NCI-H128 (cell line): Measurements from ENCODE around the gene GPC1.

Experiments
- DNase-seq: peaks from one replicate; lab custom pipeline; 2025; ENCODE audit not compliant: unreplicated experiment; lab: John Stamatoyannopoulos, UW

GPC1 gene

DNA sequence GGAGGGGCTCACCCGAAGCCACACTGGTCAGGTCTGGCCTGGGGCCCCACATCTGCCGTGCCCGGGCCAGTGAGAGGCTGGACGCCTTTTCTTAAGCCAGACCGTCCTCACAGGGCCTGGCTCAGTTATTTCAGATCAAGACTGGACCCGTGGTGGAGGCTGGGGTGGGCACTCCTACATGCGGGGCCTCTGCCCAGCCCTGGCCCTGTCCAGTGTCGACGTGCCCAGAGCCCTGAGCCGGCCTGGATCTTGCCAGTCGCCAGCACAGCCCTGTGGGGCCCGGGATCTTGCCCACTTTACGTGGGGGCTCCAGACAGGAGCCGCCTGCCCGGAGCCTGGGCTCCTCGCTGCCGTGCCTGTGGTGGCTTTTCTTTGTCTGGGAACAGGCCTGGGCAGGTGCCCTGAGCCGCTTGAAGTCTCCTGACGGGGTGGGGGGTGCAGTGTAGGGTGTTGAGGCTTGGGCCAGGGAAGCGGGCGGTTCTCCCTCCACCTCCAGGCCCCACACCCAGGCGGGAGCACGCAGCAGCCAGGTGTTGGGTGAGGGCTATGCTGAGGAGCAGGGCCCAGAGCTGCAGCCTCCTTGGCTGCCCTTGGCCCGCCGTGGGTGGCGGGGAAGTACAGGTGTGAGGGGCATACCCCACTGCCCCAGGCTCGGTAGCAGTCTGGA, 6.0 kb downstream of the GPC1 start:
- no peak for DNase-seq

GRCh38 chr2:240441993-240442411, 6.5 kb downstream of the GPC1 start:
- no peak for DNase-seq

DNA sequence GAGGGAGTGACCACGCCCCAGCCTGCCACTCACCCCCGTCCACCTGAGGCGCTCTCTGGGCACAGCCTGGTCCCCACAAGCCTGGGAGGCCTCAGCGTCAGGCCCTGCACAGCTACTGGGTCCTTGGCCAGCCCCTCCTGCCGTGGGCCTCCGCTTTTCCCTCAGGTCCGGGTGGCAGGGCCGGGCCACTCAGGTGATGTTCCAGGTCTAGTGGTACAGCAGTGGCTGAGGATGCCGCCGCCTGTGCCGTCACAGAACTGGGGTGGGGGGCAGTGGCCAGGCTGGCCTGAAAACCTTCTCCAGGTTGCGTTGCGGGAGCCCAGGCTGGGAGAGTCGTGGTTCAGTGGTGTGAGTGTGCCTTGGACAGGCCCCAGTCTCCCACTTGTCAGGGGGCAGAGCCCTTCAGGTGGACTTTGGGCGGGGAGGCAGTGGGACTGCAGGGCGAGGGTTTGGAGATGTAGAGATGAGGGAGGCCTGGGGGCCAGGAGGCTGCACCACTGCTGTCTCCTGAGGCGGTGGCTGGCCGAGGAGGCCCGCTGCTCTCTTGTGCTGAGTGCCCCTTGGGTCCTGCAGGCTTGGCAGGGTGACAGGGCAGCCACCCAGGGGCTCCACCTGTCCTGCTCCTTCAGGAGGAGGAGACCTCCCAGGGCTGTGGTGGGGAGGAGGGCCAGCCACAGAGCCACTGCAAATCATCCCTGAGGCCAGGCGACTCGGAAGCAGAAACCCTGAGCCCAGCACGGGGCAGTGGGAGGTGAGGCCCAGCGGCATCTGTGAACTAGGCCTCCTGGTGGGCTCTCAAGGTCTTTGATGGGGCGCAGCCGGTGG, 7.6 kb downstream of the GPC1 start:
- no peak for DNase-seq

DNA sequence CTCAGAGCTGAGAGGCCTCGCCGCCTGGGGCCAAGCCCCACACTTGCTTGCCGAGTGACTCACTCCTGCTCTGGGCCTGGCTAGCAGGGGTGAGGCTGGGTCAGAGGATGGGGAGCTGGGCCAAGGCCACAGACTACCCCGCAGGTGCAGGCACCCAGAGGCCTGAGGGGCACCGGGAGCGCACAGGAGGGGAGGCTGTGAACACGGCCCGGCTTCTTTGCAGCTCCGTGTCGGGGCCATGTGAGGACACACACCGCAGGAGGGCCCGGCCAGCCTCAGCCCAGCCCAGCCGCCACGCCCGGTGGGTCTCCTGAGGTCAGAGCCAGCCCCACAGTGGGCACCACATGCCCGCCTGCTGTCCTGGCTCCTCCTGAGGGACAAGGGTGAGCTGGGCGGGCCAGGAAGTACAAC, 8.4 kb downstream of the GPC1 start:
- no peak for DNase-seq

DNA sequence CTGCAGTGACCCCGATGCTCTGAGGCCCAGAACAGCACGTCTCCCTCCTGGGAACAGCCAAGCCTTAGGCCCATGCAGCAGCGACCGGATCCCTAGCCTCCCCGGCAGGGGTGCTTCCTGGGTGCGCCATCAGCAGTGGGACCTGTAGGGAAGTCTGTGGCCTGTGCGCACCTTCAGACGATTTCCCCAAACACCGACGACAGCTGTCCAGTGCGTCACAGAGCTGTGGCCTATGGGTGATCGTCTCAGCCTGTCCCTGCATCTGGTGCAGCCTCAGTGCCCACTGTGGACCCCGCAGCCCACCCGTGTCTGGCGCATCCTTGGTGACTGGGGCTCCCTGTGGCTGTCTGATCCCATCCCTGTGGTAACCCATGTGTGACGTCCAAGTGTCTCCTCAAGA, 9.0 kb downstream of the GPC1 start:
- DNase-seq, result no peak

DNA sequence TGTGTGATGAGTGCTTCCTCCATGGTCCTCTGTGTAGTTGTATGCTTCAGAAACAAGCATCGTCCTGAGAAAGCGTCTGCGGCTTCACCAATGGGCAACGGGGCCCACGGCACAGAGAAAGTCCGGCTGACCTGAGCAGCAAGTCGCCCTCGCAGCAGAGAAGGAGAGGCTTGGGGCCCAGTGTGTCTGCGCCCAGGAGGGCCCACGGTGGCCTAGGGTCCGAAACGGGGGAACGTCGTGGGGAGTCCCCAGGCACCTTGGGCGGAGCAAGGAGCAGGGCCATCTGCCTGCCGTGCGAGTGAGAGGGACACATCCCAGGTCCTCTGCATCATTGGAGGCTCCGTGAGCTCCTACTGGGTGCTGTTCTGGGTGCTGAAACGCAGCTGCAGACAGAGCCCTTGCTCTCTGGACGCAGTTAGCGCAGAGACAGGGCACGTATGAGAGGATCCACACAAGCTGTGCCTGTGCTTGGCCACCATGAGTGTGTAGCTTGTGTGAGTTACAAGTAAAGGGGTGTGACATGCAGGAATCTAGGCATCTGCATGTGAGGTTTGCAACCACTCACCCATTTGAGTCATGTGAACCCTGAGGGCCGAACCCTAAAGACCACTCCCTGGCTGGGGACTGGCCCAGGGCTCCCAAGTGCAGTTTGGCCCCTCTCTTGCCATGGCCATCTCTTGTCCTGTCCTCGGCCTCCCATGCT, 10.6 kb downstream of the GPC1 start:
- DNase-seq, result no peak

- no peak for DNase-seq
Observed at GRCh38 chr2:240446664-240447175, 11.3 kb downstream of the GPC1 start.

DNA sequence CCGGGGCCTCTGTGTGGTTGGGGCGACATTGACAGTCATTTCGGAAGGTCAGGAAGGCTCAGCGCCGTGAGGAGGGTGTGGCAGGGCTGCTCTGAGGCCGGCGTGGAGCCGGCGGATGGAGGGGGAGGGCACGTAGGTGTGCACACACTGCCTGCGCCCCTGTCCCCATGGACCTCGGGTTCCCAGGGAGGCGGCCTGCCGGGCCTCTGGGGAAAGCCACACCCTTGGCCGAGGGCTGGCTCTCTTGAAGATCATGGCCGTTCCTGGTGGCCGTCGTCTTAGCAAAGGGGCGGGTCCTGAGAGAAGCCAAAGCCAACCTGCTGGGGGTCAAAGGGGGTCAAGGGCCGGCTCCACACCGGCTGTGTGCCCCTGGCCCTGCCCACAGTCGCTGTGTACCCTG, 11.9 kb downstream of the GPC1 start:
- no peak for DNase-seq

DNA sequence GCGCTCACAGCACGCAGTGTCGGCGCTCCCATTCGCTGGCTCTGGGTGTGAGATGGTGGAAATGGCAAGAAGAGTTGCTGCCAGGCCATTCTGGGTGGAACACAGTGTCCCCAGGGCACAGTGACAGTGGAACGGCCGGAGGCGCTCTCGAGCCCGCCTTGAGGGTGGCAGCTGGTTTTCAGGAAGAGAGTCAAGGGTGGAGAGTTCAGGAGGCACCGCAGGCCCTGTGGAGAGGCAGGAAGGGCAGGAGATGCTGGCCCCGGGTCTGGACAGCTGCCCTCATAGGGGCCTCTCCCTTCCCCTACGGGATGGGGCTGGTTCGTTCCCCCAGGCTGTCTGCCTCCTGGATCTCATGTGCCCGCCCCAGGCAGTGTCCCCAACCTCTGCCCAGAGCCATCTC, 12.5 kb downstream of the GPC1 start:
- DNase-seq, result no peak

GRCh38 chr2:240448387-240449274, 13.2 kb downstream of the GPC1 start:
- DNase-seq, result no peak

DNA sequence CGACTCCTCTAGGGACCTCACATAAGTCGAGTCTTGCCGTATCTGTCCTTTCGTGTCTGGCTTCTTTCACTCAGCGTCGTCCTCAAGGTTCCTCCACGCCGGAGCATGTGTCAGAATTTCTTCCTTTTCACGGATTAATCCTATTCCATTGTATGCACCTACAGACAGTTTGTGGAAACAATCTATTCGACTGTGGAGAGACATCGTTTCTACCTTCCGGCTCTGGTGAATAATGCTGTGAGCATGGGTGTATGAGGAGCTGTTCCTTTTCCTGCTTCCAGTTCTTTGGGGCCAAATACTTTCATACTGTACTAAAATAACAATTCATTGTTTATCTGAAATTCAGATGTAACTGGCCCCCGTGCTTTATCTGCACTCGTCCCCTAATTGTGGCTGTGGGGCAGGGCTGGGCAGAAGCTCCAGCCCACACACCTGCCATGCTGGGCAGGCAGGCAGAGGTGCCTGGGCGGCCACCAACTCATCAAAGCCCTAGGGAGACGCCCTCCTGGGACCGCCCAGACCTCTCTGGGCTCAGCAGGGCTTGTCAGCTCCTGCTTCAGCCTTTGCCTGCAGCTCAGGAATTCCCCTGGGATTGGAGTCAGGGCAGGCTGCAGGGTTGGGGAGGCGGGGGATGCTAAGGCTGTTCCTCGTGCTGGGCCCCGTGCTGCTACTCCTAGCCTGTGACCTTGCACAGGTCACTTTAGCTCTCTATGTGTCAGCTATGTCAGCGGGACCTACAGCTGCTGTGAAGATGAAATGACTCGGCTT, 14.5 kb downstream of the GPC1 start:
- no peak for DNase-seq

DNA sequence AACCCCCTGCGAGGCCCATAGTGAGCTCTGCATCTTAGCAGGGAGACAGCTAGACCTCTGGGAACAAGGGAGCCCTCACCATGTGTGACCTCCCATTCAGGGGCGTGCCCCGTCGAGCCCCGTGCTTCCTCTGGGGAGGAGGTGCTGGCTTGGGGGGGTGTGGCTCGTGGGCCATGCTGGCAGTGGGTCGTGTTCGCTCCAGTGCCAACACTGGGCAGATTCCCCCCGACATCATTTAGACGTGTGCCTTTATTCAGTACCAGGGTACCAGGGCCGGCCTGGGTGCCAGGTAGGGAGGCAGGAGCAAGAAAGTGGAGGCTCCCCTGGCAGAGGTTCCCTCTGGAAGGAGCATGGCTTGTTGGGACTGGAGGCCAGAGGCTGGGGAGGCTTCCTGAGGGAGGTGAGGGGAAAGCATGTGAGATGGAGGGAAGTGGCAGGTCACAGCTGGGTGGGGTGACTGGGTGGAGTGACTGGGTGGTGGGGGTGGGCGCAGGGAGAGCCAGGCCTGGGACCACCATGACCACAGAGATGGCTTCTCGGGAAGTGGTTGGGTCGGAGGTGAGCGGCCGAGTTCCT, 15.2 kb downstream of the GPC1 start:
- DNase-seq, result no peak

DNA sequence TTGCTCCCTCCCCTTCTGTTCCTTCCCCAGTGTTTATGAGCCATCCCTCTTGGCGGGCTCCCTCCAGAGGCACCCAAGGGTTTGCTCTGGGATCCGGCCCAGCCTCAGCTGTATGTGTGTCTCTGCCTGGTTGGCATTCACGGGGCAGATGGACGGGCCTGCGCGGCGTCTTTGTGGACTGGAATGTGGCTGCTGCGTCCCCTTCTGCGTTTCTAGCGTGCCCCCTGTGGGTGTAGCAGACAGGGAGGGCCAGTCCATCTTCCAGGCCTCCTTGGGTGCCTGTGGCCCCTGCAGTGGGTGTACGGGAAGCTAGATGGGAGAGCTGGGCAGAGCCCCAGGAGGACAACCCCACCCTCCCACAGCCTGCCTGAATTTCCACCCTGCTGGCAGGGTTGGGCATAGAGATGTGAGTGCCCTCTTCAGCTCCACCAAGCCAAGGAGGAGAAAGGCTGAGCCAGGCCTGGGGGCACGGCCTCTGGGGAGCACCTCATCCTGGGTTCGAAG, 15.7 kb downstream of the GPC1 start:
- no peak for DNase-seq

DNA sequence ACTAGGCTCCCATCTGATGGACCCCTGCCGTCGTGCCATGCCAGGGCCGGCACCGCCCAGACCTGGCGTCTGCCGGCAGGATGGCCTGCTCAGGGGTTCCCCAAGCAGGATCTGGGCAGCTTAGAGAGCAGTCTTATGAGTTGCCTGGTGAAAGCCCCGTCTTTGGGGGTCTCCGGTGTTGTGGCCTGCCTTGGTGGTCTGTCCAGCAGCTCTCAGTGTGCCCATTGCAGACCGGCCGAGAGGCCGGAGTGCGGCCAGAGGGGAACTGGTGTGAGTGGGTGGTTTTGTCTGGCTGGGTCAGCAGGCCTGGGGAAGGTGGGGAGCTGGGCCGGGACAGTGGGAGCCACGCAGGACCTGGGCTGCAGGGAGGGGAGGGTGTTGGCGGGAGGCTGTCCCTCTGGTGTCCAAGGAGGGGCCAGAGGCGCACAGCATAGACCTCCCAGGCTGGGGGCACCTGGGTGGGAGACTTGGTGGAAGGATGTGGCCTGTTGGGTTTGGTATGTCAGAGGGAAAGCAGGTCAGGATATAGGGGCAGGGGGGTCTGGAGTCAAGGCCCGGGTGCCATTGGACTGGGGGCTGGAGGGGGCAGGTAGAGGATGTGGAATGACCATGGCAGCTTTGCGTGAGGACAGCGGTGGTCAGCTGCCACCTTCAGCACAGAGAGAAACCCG, 16.5 kb downstream of the GPC1 start:
- DNase-seq, result no peak

GRCh38 chr2:240452462-240453256, 17.2 kb downstream of the GPC1 start:
- no peak for DNase-seq

GRCh38 chr2:240453461-240454105, 18.1 kb downstream of the GPC1 start:
- DNase-seq, result no peak

DNA sequence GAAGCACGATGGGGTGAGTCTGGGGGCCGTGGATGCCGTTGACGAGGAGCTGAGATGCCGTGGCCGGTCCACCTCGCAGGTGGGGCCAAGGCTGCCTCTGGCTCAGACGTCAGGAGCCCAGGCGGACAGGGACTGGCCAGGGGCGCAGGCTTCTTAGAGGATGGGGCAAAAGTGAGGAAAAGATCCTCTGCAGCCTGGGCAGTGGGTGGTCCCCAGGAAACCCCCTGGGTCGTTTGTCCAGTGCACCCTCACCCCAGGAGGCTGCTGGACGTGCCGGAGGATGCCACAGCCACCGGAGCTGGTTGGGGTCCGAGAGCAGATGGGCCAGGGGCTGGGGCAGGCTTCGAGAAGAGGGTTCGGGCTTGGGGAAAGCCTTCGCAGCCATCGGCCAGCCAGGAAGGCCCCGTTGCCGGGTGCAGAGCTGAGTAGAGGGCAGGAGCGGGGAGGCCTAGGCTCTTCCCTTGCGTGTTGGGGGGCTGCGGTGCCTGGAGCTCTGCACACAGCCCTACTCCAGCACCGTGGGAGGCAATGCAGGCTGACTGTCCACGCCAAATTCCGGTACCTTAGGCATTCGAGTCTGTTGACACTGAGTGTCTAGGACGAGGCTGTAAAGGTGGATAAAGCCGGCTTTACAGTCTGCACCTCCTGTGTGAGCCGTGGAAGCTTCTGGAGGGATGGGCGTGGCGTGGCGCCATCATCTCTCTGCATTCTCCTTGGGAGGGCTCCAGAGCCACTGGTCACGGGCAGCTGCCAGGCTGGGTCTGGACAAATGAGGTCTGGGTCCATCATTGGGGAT, 18.8 kb downstream of the GPC1 start:
- DNase-seq, result no peak
